GM12864 (cell line): Measurements from ENCODE around the gene DNAJC15.

Experiments
- DNase-seq: peaks from one replicate; pipeline ENCODE4 v3.0.0-alpha.2; 2011; ENCODE audit warnings: low read depth
- H3K4me3 ChIP-seq: 2 replicates; pipeline ENCODE4 v1.5.1; 2011; ENCODE audit warnings: mild to moderate bottlenecking, low read depth, low read length, control low read depth
- TF ChIP-seq, protein P1 (sequence below): IDR thresholded peaks from 2 replicates; pipeline ENCODE4 v1.5.1; 2011; ENCODE audit warnings: low read depth, mild to moderate bottlenecking, moderate library complexity, low read length, control low read depth, inconsistent platforms; ENCODE audit errors: missing control alignments

DNAJC15 gene

DNA sequence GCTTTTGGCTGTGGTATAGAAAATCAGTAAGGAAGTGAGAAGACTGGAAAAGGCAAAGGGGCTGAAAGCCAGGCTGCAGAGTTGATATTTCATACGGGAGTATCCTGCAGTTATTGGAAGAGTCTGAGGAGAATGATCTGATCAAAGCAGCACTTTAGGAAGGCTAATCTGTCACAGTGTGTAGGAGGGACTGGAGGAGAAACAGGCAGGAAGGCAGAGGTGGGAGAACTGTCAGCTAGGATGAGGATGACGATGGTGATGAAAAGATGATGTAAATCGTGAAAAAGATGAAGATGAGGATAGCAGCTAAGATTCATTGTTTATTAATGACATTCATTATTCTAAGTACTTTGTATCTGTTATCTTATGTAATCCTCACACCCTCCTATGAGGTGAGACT lies 123.0 kb downstream of the DNAJC15 start:
- TF ChIP-seq, protein P1, sequence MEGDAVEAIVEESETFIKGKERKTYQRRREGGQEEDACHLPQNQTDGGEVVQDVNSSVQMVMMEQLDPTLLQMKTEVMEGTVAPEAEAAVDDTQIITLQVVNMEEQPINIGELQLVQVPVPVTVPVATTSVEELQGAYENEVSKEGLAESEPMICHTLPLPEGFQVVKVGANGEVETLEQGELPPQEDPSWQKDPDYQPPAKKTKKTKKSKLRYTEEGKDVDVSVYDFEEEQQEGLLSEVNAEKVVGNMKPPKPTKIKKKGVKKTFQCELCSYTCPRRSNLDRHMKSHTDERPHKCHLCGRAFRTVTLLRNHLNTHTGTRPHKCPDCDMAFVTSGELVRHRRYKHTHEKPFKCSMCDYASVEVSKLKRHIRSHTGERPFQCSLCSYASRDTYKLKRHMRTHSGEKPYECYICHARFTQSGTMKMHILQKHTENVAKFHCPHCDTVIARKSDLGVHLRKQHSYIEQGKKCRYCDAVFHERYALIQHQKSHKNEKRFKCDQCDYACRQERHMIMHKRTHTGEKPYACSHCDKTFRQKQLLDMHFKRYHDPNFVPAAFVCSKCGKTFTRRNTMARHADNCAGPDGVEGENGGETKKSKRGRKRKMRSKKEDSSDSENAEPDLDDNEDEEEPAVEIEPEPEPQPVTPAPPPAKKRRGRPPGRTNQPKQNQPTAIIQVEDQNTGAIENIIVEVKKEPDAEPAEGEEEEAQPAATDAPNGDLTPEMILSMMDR = no peak
- H3K4me3 ChIP-seq = no peak overlapping the region
- DNase-seq = no peak

DNA sequence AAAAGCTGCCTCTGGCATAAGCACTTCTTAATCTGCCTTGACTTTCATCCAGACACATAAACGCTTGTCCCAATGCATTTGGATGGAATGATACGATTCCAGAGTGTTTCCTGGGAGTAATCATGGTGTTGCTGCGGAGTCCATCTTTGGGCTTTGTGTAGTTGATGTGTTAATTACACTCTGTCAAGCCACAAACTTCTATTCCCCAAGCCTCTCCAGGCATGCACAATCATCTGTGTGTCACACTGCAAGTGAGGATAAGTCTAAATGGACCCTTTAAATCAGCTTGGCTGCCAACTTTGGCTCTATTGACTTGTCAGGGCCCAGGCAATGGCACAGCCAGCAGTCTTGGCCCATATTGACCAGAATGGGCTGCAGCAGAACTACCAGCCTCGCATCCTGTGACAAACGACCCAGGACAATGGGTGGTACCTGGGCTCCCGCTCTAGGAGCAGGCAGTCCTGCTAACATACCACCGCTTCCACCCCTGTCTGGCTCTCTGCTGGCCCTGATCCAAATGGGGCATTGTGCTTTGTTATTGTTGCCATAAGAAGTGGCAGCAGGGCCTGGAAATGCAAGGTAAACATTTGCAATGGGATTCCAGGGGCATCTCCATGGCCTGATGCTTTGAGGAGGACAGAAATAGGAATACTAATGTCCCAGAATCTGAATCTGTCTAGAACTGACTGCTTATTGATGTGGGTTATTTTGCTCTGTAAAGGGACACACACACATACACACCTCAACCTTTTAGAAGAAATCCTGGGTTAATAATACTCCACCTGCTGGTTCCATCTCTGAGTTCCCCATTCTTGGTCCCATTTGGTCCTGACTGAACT lies 127.2 kb downstream of the DNAJC15 start:
- DNase-seq = no peak
- TF ChIP-seq, protein P1 = no peak
- no peak overlapping the region for H3K4me3 ChIP-seq

DNA sequence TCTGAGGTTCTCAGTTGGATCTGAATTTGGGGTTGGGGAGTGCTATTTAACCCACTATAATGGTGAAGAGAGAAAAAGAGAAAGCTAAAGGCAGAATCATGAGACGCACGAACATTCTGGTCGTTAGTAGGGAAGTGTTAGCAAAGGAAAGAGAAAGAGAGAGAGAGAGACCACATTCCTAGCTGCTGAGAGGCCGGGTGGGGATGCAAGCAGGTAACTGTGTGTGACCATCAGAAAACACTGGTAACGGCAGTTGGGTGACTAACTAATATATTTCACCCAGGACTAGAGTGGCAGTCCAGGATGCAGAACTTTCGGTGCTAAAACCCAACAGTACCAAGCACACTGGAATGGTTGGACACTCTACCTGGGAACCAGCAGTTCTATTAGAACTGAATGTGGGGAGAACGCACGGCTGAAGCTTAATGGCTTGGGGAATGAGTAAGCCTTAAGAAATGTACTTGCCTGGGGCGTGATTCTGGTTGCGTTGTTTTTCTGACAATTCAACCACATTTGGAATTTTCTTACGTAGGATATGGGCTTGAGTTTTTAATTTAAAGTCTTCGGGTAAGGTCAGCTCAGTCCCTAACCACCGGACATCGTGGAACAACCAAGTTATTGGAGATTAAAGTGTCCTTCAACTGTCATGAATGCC lies 130.2 kb downstream of the DNAJC15 start:
- TF ChIP-seq, protein P1 = no peak
- DNase-seq = no peak
- H3K4me3 ChIP-seq = no peak overlapping the region

DNA sequence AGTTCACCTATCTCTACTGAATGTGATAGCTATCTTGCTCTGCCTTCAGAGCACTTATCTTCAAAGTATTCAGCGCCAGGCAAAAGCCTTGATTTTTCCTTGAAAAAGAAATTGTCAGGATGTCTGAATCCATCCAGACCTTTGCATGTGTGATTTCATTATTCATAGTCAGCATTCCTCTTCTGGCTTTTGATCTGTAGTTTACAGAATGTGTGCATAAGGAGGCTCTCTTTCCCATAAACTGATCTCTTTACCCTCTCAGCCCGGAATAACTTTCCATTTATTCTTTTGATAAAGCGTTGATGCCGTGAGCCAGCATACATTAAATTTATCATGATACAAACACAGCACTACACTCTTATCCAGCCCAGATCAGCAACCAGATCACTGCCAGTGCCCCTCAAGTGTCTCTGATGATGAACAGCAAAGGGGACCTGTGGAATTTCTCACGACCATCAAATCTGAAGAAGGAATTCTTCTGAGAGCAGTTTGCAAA lies 130.8 kb downstream of the DNAJC15 start:
- DNase-seq = no peak
- H3K4me3 ChIP-seq = no peak overlapping the region
- TF ChIP-seq, protein P1 = no peak

DNA sequence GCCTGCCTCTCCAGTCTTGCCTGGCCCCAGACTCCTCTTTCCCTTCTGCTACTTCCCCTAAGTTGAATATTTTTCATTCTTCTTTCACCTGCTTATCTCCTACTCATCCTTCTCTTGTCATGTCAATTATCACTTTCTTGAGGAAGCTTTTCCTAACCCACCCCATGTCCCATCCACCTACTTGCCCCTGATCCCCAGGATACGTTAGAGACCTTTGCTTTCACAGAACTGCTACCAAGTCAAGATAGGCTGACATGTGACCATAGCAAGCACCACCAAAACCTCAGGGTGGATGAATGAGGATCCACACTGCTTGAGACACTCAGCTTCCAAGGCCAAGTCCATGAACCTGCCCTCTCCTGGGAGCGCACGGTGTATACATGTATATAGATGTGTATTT lies 131.5 kb downstream of the DNAJC15 start:
- TF ChIP-seq, protein P1 = no peak
- H3K4me3 ChIP-seq = no peak overlapping the region
- DNase-seq = no peak

DNA sequence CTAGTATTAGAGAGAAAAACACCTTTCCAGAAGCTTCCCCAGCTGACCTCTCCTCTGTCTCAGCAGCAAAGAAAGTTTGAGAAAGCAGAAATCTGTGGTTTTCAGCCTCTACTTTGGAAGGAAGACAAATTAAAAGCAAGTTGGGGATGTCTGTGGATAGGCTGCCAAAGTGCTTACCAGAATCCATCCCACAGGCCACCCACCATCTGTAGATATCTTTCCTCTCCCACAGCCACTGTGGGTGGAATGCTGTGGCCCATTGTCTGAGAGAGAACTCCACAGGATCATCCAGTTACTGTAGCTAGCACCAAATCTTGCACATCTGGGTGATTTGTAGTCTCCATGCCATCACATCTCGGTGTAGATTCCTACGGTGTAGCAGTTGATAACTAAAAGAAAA lies 133.5 kb downstream of the DNAJC15 start:
- DNase-seq = no peak
- TF ChIP-seq, protein P1 = no peak

More for the DNA sequence above, 133.5 kb downstream of the DNAJC15 start:
- H3K4me3 ChIP-seq = no peak overlapping the region
